CD14-positive monocyte (primary cell): ENCODE results near the gene PTK6. TPM values are rescaled to one million over a fixed set of nuclear protein-coding genes. Genes with fewer than 3 reads are reported as not detected.

ENCODE experiments used
- DNase-seq, 3 donors: peaks; one replicate each; pipeline ENCODE4 v3.0.0-alpha.2; 2011 to 2022
- H2AFZ ChIP-seq: 2 replicates; pipeline ENCODE4 v1.6.0; 2012; ENCODE audit warnings: mild to moderate bottlenecking, low read depth, low read length, inconsistent platforms; ENCODE audit not compliant: insufficient read depth, poor library complexity, severe bottlenecking
- H3K27ac ChIP-seq, 2 donors: 1 replicate in 1 of 2; 2 replicates in 1 of 2; pipeline ENCODE4 v1.5.1; 2012 to 2013; ENCODE audit warnings: low read length in 2 of 2, control low read depth in 1 of 2, inconsistent platforms in 1 of 2, low read depth in 1 of 2, mild to moderate bottlenecking in 1 of 2
- H3K27me3 ChIP-seq, 2 donors: one replicate each; pipeline versions ENCODE4 v1.6.0 to v1.6.1; 2011 to 2013; ENCODE audit warnings: low read length in 2 of 2; ENCODE audit not compliant: control insufficient read depth in 2 of 2, insufficient read depth in 2 of 2
- H3K36me3 ChIP-seq, 2 donors: replicated peaks in 1 of 2; 1 replicate in 1 of 2; 2 replicates in 1 of 2; pipeline versions ENCODE4 v1.5.1 to v1.6.1; 2012 to 2013; ENCODE audit warnings: low read length in 2 of 2, control low read depth in 1 of 2, inconsistent platforms in 1 of 2, mild to moderate bottlenecking in 1 of 2; ENCODE audit not compliant: insufficient read depth in 2 of 2, control insufficient read depth in 1 of 2
- H3K4me1 ChIP-seq, 2 donors: 1 replicate in 1 of 2; 2 replicates in 1 of 2; pipeline versions ENCODE4 v1.5.1 to v1.6.1; 2012 to 2013; ENCODE audit warnings: low read length in 2 of 2, control low read depth in 1 of 2, inconsistent platforms in 1 of 2, mild to moderate bottlenecking in 1 of 2, moderate library complexity in 1 of 2; ENCODE audit not compliant: insufficient read depth in 2 of 2, control insufficient read depth in 1 of 2
- H3K4me2 ChIP-seq: replicated peaks from 2 replicates; pipeline ENCODE3; 2012; ENCODE audit warnings: low read length, moderate library complexity, mild to moderate bottlenecking; ENCODE audit not compliant: poor library complexity, severe bottlenecking; ENCODE audit errors: extremely low read depth
- H3K4me3 ChIP-seq, 3 experiments: fragments of 200-600 bp in 1 of 3; sonication (generic) in 1 of 3; replicated peaks in 1 of 3; 1 replicate in 2 of 3; 2 replicates in 1 of 3; pipeline ENCODE4 v1.5.1; 2011 to 2013; ENCODE audit warnings: low read length in 3 of 3, mild to moderate bottlenecking in 3 of 3, control low read depth in 2 of 3, low read depth in 2 of 3, inconsistent platforms in 1 of 3, moderate library complexity in 1 of 3
- H3K79me2 ChIP-seq: 2 replicates; pipeline ENCODE4 v1.6.0; 2012; ENCODE audit warnings: mild to moderate bottlenecking, control low read depth, inconsistent platforms, low read length, moderate library complexity; ENCODE audit not compliant: insufficient read depth
- H3K9ac ChIP-seq: 2 replicates; pipeline ENCODE4 v1.6.0; 2017; ENCODE audit warnings: low read length, mild to moderate bottlenecking; ENCODE audit not compliant: insufficient read depth, poor library complexity, severe bottlenecking
- H3K9me3 ChIP-seq, 2 donors: replicated peaks in 1 of 2; 1 replicate in 1 of 2; 2 replicates in 1 of 2; pipeline versions ENCODE4 v1.5.1 to v1.6.1; 2012 to 2013; ENCODE audit warnings: low read length in 2 of 2, control low read depth in 1 of 2; ENCODE audit not compliant: control insufficient read depth in 1 of 2, insufficient read depth in 1 of 2
- H4K20me1 ChIP-seq: 2 replicates; pipeline ENCODE4 v1.6.0; 2012; ENCODE audit warnings: mild to moderate bottlenecking, low read length, control low read depth, moderate library complexity; ENCODE audit not compliant: insufficient read depth
- H3K27ac Mint-ChIP-seq, 7 donors: one replicate each; pipeline ENCODE4 v1.8.0; 2020; ENCODE audit warnings: mild to moderate bottlenecking in 7 of 7, mixed read lengths in 7 of 7, moderate library complexity in 6 of 7, inconsistent platforms in 2 of 7
- H3K27me3 Mint-ChIP-seq, 3 donors: one replicate each; pipeline ENCODE4 v1.8.0; 2021 to 2022; ENCODE audit warnings: low read depth in 3 of 3, mild to moderate bottlenecking in 3 of 3, mixed read lengths in 3 of 3, moderate library complexity in 3 of 3, inconsistent platforms in 1 of 3
- H3K36me3 Mint-ChIP-seq, 2 donors: one replicate each; pipeline ENCODE4 v1.8.0; 2020; ENCODE audit warnings: mixed read lengths in 2 of 2, inconsistent platforms in 1 of 2, mild to moderate bottlenecking in 1 of 2
- H3K4me1 Mint-ChIP-seq: one replicate; pipeline ENCODE4 v1.8.0; 2020; ENCODE audit warnings: mild to moderate bottlenecking, mixed read lengths
- H3K4me3 Mint-ChIP-seq, 2 donors: one replicate each; pipeline ENCODE4 v1.8.0; 2020; ENCODE audit warnings: mild to moderate bottlenecking in 2 of 2, mixed read lengths in 2 of 2, moderate library complexity in 1 of 2
- H3K9me3 Mint-ChIP-seq, 7 donors: one replicate each; pipeline ENCODE4 v1.8.0; 2020 to 2022; ENCODE audit warnings: mixed read lengths in 7 of 7, mild to moderate bottlenecking in 6 of 7, moderate library complexity in 6 of 7, inconsistent platforms in 2 of 7
- CTCF ChIP-seq: fragments of 200-600 bp; IDR thresholded peaks from one replicate; pipeline ENCODE4 v1.8.0; 2022; ENCODE audit warnings: antibody characterized with exemption, mild to moderate bottlenecking
- WGBS: methylation state at CpG from one replicate; pipeline ENCODE4 v1.1.5; 2013; ENCODE audit warnings: missing lambda C conversion rate; ENCODE audit not compliant: insufficient coverage; 5-methylcytosine and 5-hydroxymethylcytosine counted together
- intact Hi-C, 2 donors: fragments of 100-400 bp; cut with micrococcal nuclease; formaldehyde crosslinking; loops; one replicate each; pipeline versions ENCODE4 v1.15.0 to v1.15.1; 2023
- polyA plus RNA-seq, 3 donors: library from polyadenylated mRNA; depleted of rRNA in 1 of 3; unstranded in 2 of 3; stranded (reverse) in 1 of 3; fragments of 300-500 nt in 2 of 3; fragments of >200 nt in 1 of 3; fragmentation: Illumina TruSeq in 2 of 3; gene quantifications; 1 replicate in 2 of 3; 2 replicates in 1 of 3; pipeline ENCODE4 v1.2.3, GENCODE V29; 2012 to 2021

Gene PTK6
- polyA plus RNA-seq, 3 donors = 0.66 to 4.1 (median 1.5) TPM

DNA sequence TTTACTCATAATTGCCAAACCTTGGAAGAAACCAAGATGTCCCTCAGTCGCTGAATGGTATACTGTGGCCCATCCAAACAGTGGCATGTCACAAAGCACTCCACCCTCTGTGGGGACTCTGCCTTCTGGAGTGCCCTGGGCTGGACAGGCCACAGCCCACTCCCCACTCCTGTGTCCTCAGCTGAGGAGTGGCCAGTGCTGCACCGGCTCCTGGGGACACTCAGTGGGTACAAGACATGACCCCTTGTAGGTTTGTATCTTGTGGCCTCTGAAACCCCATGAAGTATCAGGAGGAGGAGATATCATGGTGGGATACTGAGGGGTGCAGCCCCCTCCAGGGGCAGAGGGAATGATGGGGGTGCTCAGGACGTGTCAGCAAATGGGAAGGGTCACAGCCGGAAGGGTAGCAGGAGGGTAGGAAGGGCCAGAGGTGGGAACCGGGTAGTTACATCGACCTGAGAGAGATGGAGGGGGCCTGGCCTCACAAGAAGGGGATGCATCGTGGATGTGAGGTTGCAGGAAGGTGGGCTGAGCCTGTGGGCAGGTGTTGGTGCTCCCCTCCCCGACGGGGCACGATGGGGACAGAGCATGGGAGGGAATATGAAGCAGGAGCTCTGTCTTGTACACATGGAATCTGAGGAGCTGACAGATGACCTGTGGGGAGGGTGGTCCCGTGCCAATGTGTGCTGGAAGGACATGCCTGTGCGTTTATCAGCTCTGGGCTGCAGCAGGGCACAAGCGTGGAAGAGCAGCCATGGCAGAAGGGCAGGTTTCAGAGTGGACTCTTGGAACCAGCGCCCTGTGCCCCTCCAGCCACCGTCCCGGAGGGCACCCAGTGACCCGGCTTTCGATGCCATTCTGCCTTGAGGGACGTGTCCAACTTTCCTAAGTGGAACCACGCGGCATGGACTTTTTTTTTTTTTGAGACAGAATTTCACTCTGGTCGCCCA, 48.7 kb upstream of the PTK6 start:
- peaks cover 13% of the 10 kb centered on the region for H3K4me1 Mint-ChIP-seq
- TF ChIP-seq CTCF = no peak
- Histone ChIP-seq H4K20me1 (peaks cover 4% of the 10 kb centered on the region), H3K36me3 (peaks cover 11 to 20% of the 10 kb centered on the region in 2 donors), H3K79me2 (no peaks in the 10 kb centered on the region), H2AFZ (no peak overlapping the region), H3K9ac (no peak overlapping the region), H3K4me2 (no peak overlapping the region), H3K9me3 (no peaks in the 10 kb centered on the region), H3K4me3 (no peak overlapping the region), H3K27ac (no peak overlapping the region), H3K4me1 (peaks cover 0 to 7% of the 10 kb centered on the region in 2 donors), H3K27me3 (peaks cover 0 to under 1% of the 10 kb centered on the region in 2 donors)
- intact Hi-C loops = no loop called here
- 95% methylated on average over 21 of the region's 22 CpGs for WGBS
- peaks cover 30 to 37% of the 10 kb centered on the region in 2 donors for H3K36me3 Mint-ChIP-seq
- H3K27ac Mint-ChIP-seq = no peak overlapping the region
- peak overlapping the region in 1 of 2 donors; percentile 42 for H3K4me3 Mint-ChIP-seq
- peaks cover 13 to 27% (median 15%) of the 10 kb centered on the region in 3 donors for H3K27me3 Mint-ChIP-seq
- H3K9me3 Mint-ChIP-seq = no peaks in the 10 kb centered on the region
- DNase-seq = no peak

DNA sequence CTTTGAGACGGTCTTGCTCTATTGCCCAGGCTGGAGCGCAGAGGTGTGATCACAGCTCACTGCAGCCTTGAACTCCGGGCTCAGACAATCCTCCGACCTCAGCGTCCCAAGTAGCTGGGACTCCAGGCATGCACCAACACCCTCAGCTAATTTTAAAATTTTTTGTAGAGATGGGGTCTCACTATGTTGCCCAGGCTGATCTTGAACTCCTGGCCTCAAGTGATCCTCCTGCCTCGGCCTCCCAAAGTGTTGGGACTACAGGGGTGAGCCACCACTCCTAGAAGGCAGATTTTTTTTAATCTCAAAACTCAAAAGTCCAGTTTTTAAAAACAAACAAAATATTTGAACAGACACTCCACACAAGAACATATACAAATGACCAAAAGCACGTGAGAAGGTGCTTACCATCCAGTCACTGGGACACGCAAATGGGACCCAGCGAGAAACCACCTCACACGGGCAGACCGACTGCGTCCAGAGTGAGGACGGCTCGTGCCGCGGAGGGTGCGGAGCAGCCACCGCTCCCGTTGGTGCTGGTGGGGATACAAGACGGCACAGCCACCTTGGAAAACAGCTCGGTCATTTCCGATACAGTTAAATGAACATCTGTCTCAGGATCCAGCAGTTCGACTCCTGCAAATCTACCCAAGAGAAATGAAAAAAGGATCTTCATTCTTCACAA, 45.3 kb upstream of the PTK6 start:
- 92% methylated on average over 17 of the region's 23 CpGs for WGBS
- no peak overlapping the region for H3K4me2 ChIP-seq
- Mint-ChIP-seq H3K4me3 (no peak overlapping the region), H3K27ac (peak overlapping the region in 1 of 7 donors; percentile 14), H3K9me3 (peaks cover 0 to 4% (median 0%) of the 10 kb centered on the region in 7 donors), H3K4me1 (peaks cover 11% of the 10 kb centered on the region), H3K27me3 (peaks cover 30 to 55% (median 35%) of the 10 kb centered on the region in 3 donors), H3K36me3 (peaks cover 8 to 9% of the 10 kb centered on the region in 2 donors)
- H2AFZ ChIP-seq = no peak overlapping the region
- H3K4me3 ChIP-seq = no peak overlapping the region
- H3K9ac ChIP-seq = no peak overlapping the region
- no peaks in the 10 kb centered on the region for H3K9me3 ChIP-seq
- H3K27me3 ChIP-seq = peaks cover 0 to 22% of the 10 kb centered on the region in 2 donors
- H3K27ac ChIP-seq = no peak overlapping the region
- H3K36me3 ChIP-seq = no peaks in the 10 kb centered on the region
- no peaks in the 10 kb centered on the region for H4K20me1 ChIP-seq
- H3K4me1 ChIP-seq = peaks cover 6 to 8% of the 10 kb centered on the region in 2 donors
- intact Hi-C loops = no loop called here
- no peak for DNase-seq
- H3K79me2 ChIP-seq = no peaks in the 10 kb centered on the region
- no peak for TF ChIP-seq CTCF
